Common myeloid progenitor, CD34-positive (primary cell): ENCODE results near the gene REC8.

Source experiments
- CTCF ChIA-PET: fragments of 350-600 bp; sonication (Branson Sonifier 250); formaldehyde crosslinking; loops from one replicate; lab custom pipeline; 2021; ENCODE audit warnings: antibody characterized with exemption; lab: Charles Lee
- POLR2A ChIA-PET: fragments of 350-600 bp; sonication (Branson Sonifier 250); formaldehyde crosslinking; loops from one replicate; lab custom pipeline; 2021; ENCODE audit warnings: antibody characterized with exemption; lab: Charles Lee
- DNase-seq, 3 donors: peaks; one replicate each; pipeline versions ENCODE4 v3.0.0 to v3.0.0-alpha.2; 2013
- H3K27ac ChIP-seq, 2 experiments: 1 replicate in 1 of 2; 2 replicates in 1 of 2; pipeline ENCODE4 v1.7.0; 2013; ENCODE audit warnings: inconsistent platforms in 2 of 2, low read length in 2 of 2, mild to moderate bottlenecking in 2 of 2, low read depth in 1 of 2, moderate library complexity in 1 of 2; ENCODE audit not compliant: severe bottlenecking in 2 of 2, insufficient read depth in 1 of 2, poor library complexity in 1 of 2
- H3K27me3 ChIP-seq, 5 experiments: replicated peaks in 2 of 5; 1 replicate in 3 of 5; 2 replicates in 2 of 5; pipeline versions ENCODE4 v1.6.1 to v1.7.0; 2013; ENCODE audit warnings: low read length in 4 of 5, mild to moderate bottlenecking in 2 of 5, moderate library complexity in 2 of 5, inconsistent platforms in 1 of 5; ENCODE audit not compliant: insufficient read depth in 5 of 5, control insufficient read depth in 4 of 5
- H3K36me3 ChIP-seq, 4 experiments: 1 replicate in 2 of 4; 2 replicates in 2 of 4; pipeline versions ENCODE4 v1.6.1 to v1.7.0; 2013; ENCODE audit warnings: low read length in 3 of 4, control low read depth in 1 of 4, mild to moderate bottlenecking in 1 of 4; ENCODE audit not compliant: control insufficient read depth in 4 of 4, insufficient read depth in 4 of 4
- H3K4me1 ChIP-seq, 4 experiments: 1 replicate in 3 of 4; 2 replicates in 1 of 4; pipeline versions ENCODE4 v1.6.1 to v1.7.1; 2013; ENCODE audit warnings: low read length in 3 of 4, mild to moderate bottlenecking in 3 of 4, control low read depth in 1 of 4, inconsistent platforms in 1 of 4, moderate library complexity in 1 of 4; ENCODE audit not compliant: control insufficient read depth in 4 of 4, insufficient read depth in 4 of 4; ENCODE audit errors: control extremely low read depth in 1 of 4
- H3K4me3 ChIP-seq, 7 experiments: 1 replicate in 4 of 7; 2 replicates in 3 of 7; pipeline versions ENCODE4 v1.5.1 to v1.7.0; 2013; ENCODE audit warnings: mild to moderate bottlenecking in 7 of 7, low read length in 6 of 7, moderate library complexity in 6 of 7, inconsistent platforms in 2 of 7, low read depth in 2 of 7, control low read depth in 1 of 7; ENCODE audit not compliant: insufficient read depth in 4 of 7, control insufficient read depth in 1 of 7; ENCODE audit errors: extremely low read depth in 1 of 7
- H3K9me3 ChIP-seq, 5 experiments: 1 replicate in 4 of 5; 2 replicates in 1 of 5; pipeline versions ENCODE4 v1.6.1 to v1.7.1; 2013; ENCODE audit warnings: low read length in 4 of 5, mild to moderate bottlenecking in 2 of 5, inconsistent platforms in 1 of 5, low read depth in 1 of 5, moderate library complexity in 1 of 5; ENCODE audit not compliant: control insufficient read depth in 4 of 5, insufficient read depth in 2 of 5; ENCODE audit errors: control extremely low read depth in 1 of 5
- WGBS: methylation state at CpG from one replicate; pipeline ENCODE4 v1.1.5; 2013; ENCODE audit not compliant: insufficient coverage; 5-methylcytosine and 5-hydroxymethylcytosine counted together

REC8 gene

GRCh38 chr14:24207625-24208024 lies 35.7 kb downstream of the REC8 start:
- Histone ChIP-seq H3K4me1 (peaks cover 0 to 4% (median 4%) of the 10 kb centered on the region in 4 experiments), H3K27me3 (no peaks in the 10 kb centered on the region), H3K36me3 (peaks cover 13 to 68% (median 51%) of the 10 kb centered on the region in 4 experiments), H3K9me3 (no peaks in the 10 kb centered on the region), H3K27ac (no peak overlapping the region), H3K4me3 (no peak overlapping the region)
- DNase-seq = no peak
- POLR2A ChIA-PET = no interaction called here
- 93% methylated on average over 2 of the region's 2 CpGs for WGBS
- CTCF ChIA-PET = interaction anchor here (1.3 to 1.9 kb wide), 3 partner anchors 11 to 93 kb away, joined by 4 to 6 read pairs (median 5); partner anchors contain the start of gene NOP9

- ChIA-PET CTCF (interaction anchor here (0.8 to 1.7 kb wide), 4 partner anchors 15 to 31 kb away, joined by 3 to 4 read pairs (median 4); partner anchors contain the start of genes IPO4, TINF2 and TM9SF1), POLR2A (no interaction called here)
- Histone ChIP-seq H3K4me3 (no peak overlapping the region), H3K9me3 (no peaks in the 10 kb centered on the region), H3K27ac (no peak overlapping the region), H3K27me3 (no peaks in the 10 kb centered on the region), H3K36me3 (peaks cover 9 to 50% (median 38%) of the 10 kb centered on the region in 4 experiments), H3K4me1 (peaks cover 7 to 31% (median 24%) of the 10 kb centered on the region in 4 experiments)
- 98% methylated on average over 6 of the region's 6 CpGs for WGBS
- DNase-seq = no peak
Observed at GRCh38 chr14:24211311-24211710, 39.4 kb downstream of the REC8 start.

- Histone ChIP-seq H3K27me3 (no peaks in the 10 kb centered on the region), H3K27ac (peak within 1 kb of the TSS; percentile 93 to 95), H3K4me3 (peak within 1 kb of the TSS; percentile 74 to 91 (median 84)), H3K9me3 (no peaks in the 10 kb centered on the region), H3K4me1 (peaks cover 7 to 33% (median 26%) of the 10 kb centered on the region in 4 experiments), H3K36me3 (peaks cover 3 to 42% (median 29%) of the 10 kb centered on the region in 4 experiments)
- WGBS = under 1% methylated on average over 47 of the region's 53 CpGs
- ChIA-PET POLR2A (interaction anchor here (0.9 to 2.9 kb wide), 4 partner anchors 18 to 43 kb away, joined by 3 to 25 read pairs (median 4); partner anchors contain the start of genes TINF2 and TM9SF1), CTCF (interaction anchor here (0.6 to 2.8 kb wide), 15 partner anchors 9 to 120 kb away, joined by 3 to 21 read pairs (median 4); partner anchors contain the start of genes IPO4, IRF9, TINF2 and TM9SF1)
- peak; percentile 98 to 99 (median 99) for DNase-seq
Observed at GRCh38 chr14:24212924-24213865, 41.3 kb downstream of the REC8 start, which contains the start of gene CHMP4A. TSS of gene CHMP4A (minus strand) at chr14:24213488. CDS start at chr14:24213439, 49 bp downstream.

GRCh38 chr14:24213866-24214662 lies 42.2 kb downstream of the REC8 start:
- POLR2A ChIA-PET = interaction anchor here (0.9 to 2.9 kb wide), 5 partner anchors 17 to 44 kb away, joined by 3 to 25 read pairs (median 4); partner anchors contain the start of genes IPO4, TINF2 and TM9SF1
- DNase-seq = no peak
- CTCF ChIA-PET = interaction anchor here (0.8 to 3.4 kb wide), 12 partner anchors 10 to 121 kb away, joined by 3 to 31 read pairs (median 4); partner anchors contain the start of genes ADCY4, CIDEB, IPO4 and IRF9
- Histone ChIP-seq H3K9me3 (no peaks in the 10 kb centered on the region), H3K36me3 (peaks cover 3 to 41% (median 28%) of the 10 kb centered on the region in 4 experiments), H3K4me3 (peak overlapping the region in 5 of 7 experiments; percentile 80 to 91 (median 88)), H3K27me3 (no peaks in the 10 kb centered on the region), H3K4me1 (peaks cover 7 to 33% (median 26%) of the 10 kb centered on the region in 4 experiments), H3K27ac (peak overlapping the region; percentile 93 to 95)
- 90% methylated on average over 6 of the region's 7 CpGs for WGBS

GRCh38 chr14:24215495-24216344 lies 43.8 kb downstream of the REC8 start, which contains the start of gene MDP1:
TSS of gene MDP1 (minus strand) at chr14:24216066. CDS start at chr14:24215955, 111 bp downstream.
- POLR2A ChIA-PET = interaction anchor here (0.6 to 1.3 kb wide), 5 partner anchors 26 to 55 kb away, joined by 3 to 4 read pairs (median 3); partner anchors contain the start of genes IPO4 and TINF2
- under 1% methylated on average over 30 of the region's 40 CpGs for WGBS
- CTCF ChIA-PET = interaction anchor here (0.8 to 3.4 kb wide), 18 partner anchors 10 to 150 kb away, joined by 3 to 31 read pairs (median 5); partner anchors contain the start of genes CIDEB, GMPR2, NEDD8 and RABGGTA
- Histone ChIP-seq H3K4me3 (peak within 1 kb of the TSS; percentile 53 to 99 (median 99)), H3K27me3 (no peaks in the 10 kb centered on the region), H3K36me3 (peaks cover 0 to 25% (median 12%) of the 10 kb centered on the region in 4 experiments), H3K27ac (peak within 1 kb of the TSS; percentile 54 to 84), H3K9me3 (no peaks in the 10 kb centered on the region), H3K4me1 (peaks cover 7 to 33% (median 26%) of the 10 kb centered on the region in 4 experiments)
- DNase-seq = peak; percentile 94 to 97 (median 96)
